ENCODE results near the gene HOXC4.
"Not testable (repeated sequence)": the region's sequence is repeated elsewhere in the genome, so short reads cannot be mapped to it uniquely, and the experiment has no call there.

The HOXC4 gene

GRCh38 chr12:54092943-54093342 is 39.3 kb downstream of the HOXC4 start:
- DNase-seq (ENCODE audit: low read depth) = not testable (repeated sequence)

GRCh38 chr12:54095928-54096327 is 42.3 kb downstream of the HOXC4 start:
- not testable (repeated sequence) for DNase-seq (ENCODE audit: low read depth)

- not testable (repeated sequence) for DNase-seq (ENCODE audit: low read depth)
Measured at GRCh38 chr12:54098644-54099043, 45.0 kb downstream of the HOXC4 start.

- DNase-seq (ENCODE audit: low read depth) = not testable (repeated sequence)
Measured at GRCh38 chr12:54100588-54100987, 47.0 kb downstream of the HOXC4 start.

GRCh38 chr12:54102223-54102622 is 48.6 kb downstream of the HOXC4 start:
- not testable (repeated sequence) for DNase-seq (ENCODE audit: low read depth)

- not testable (repeated sequence) for DNase-seq (ENCODE audit: low read depth)
Measured at GRCh38 chr12:54103827-54104226, 50.2 kb downstream of the HOXC4 start.

Data from T-helper 22 cell (primary cell).